ENCODE data around the gene SRC. TPM values are rescaled to one million over a fixed set of nuclear protein-coding genes. Genes with fewer than 3 reads are reported as not detected.

SRC gene
- total RNA-seq, 1 experiment from 2014 or later = 23.3 TPM

DNA sequence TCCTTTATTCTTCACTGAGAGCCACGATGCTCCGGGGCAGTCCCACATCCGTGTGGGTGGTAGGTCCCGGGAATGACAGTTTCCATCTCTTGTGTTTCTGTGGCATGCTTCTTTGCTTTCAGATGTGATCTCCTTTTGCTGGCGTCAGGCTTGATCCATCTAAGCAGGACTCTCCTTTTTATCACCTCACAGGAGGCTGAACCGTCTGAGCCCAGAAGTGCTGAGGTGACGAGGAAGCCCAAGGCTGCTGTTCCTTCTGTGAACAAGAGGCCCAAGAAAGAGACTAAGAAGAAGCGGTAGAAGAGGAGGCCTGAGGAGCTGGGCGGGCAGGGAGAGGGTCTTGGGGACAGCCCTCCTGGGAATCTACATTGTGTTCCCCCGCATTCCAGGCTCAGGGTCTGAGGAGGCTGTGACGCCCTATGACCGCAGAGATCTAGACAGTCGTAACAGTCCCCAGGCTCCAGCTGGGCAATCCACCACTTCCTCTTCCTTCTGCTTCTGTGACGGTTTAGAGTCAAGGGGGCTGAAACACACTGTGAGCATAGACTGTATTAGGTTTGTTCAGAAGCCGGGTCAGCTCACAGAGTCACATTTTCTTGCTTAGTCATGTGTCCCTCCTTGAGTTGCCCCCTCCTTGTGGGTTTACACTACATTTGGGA, 29.7 kb upstream of the SRC start:
- POLR2A ChIA-PET (ENCODE audit: low non-redundant PET) = no interaction called here
- H3K36me3 ChIP-seq (ENCODE audit: insufficient read depth, low read length, poor library complexity, severe bottlenecking) = peaks cover 3% of the 10 kb centered on the region

DNA sequence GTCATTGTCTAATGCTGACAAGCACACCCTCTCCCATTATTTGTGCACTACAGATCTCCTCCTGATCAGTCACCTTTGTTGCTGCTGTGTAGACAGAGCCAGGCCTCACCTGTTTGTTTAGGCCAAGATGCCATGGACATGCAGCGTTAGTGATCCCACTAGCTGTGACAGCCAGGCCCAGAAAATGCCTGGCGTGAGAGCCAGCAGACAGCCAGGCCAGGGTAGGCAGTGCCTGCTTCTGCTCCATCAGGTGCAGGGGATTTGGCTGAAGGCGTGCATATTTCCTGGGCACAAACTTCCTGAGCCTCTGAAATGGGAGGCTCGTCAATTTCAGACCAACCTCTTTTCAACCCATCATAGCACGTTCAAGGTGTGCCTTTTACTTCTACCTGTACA, 29.2 kb upstream of the SRC start:
- Histone ChIP-seq H3K4me3 (ENCODE audit: low read depth, low read length, poor library complexity, severe bottlenecking) (no peak overlapping the region), H3K4me1 (ENCODE audit: insufficient read depth, low read length, poor library complexity, severe bottlenecking) (no peaks in the 10 kb centered on the region), H3K36me3 (ENCODE audit: insufficient read depth, low read length, poor library complexity, severe bottlenecking) (peaks cover 3% of the 10 kb centered on the region), H3K27me3 (replicated peaks; ENCODE audit: insufficient read depth, low read depth, low read length, poor library complexity) (no peaks in the 10 kb centered on the region), H3K9me3 (ENCODE audit: low read depth, low read length, poor library complexity, severe bottlenecking) (no peaks in the 10 kb centered on the region), H3K27ac (ENCODE audit: low read depth, low read length, poor library complexity, severe bottlenecking) (no peak overlapping the region)
- ChIA-PET CTCF (no interaction called here), POLR2A (ENCODE audit: low non-redundant PET) (no interaction called here)
- BruUV-seq (replicated peaks) = TSS peak; percentile 77
- no peak for DNase-seq (ENCODE audit: low spot score)
- intact Hi-C loops (cut with micrococcal nuclease; ENCODE audit: unreplicated experiment) = no loop called here
- TF ChIP-seq EZH2 (IDR thresholded peaks at IDR 0.05; ENCODE audit: borderline replicate concordance, low read depth, low read length, poor library complexity, severe bottlenecking) = no peak
- TF ChIP-seq, protein P1, sequence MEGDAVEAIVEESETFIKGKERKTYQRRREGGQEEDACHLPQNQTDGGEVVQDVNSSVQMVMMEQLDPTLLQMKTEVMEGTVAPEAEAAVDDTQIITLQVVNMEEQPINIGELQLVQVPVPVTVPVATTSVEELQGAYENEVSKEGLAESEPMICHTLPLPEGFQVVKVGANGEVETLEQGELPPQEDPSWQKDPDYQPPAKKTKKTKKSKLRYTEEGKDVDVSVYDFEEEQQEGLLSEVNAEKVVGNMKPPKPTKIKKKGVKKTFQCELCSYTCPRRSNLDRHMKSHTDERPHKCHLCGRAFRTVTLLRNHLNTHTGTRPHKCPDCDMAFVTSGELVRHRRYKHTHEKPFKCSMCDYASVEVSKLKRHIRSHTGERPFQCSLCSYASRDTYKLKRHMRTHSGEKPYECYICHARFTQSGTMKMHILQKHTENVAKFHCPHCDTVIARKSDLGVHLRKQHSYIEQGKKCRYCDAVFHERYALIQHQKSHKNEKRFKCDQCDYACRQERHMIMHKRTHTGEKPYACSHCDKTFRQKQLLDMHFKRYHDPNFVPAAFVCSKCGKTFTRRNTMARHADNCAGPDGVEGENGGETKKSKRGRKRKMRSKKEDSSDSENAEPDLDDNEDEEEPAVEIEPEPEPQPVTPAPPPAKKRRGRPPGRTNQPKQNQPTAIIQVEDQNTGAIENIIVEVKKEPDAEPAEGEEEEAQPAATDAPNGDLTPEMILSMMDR (conservative IDR thresholded peaks at IDR 0.05; ENCODE audit: low read depth, low read length) = no peak

More for the DNA sequence above, 29.7 kb upstream of the SRC start:
- Histone ChIP-seq H3K27ac (ENCODE audit: low read depth, low read length, poor library complexity, severe bottlenecking) (no peak overlapping the region), H3K27me3 (replicated peaks; ENCODE audit: insufficient read depth, low read depth, low read length, poor library complexity) (no peaks in the 10 kb centered on the region), H3K4me3 (ENCODE audit: low read depth, low read length, poor library complexity, severe bottlenecking) (no peak overlapping the region), H3K9me3 (ENCODE audit: low read depth, low read length, poor library complexity, severe bottlenecking) (no peaks in the 10 kb centered on the region), H3K4me1 (ENCODE audit: insufficient read depth, low read length, poor library complexity, severe bottlenecking) (no peaks in the 10 kb centered on the region)
- no peak for TF ChIP-seq EZH2 (IDR thresholded peaks at IDR 0.05; ENCODE audit: borderline replicate concordance, low read depth, low read length, poor library complexity, severe bottlenecking)
- TF ChIP-seq, protein P1 (conservative IDR thresholded peaks at IDR 0.05; ENCODE audit: low read depth, low read length) = no peak
- DNase-seq (ENCODE audit: low spot score) = no peak
- intact Hi-C loops (cut with micrococcal nuclease; ENCODE audit: unreplicated experiment) = no loop called here
- no TSS peak for BruUV-seq (replicated peaks)
- CTCF ChIA-PET = no interaction called here

GRCh38 chr20:37317316-37317715, 28.6 kb upstream of the SRC start:
- CTCF ChIA-PET = interaction anchor here (0.5 kb wide), 1 partner anchor 243 kb away, joined by 3 read pairs; no protein-coding TSS in a partner anchor
- Histone ChIP-seq H3K9me3 (ENCODE audit: low read depth, low read length, poor library complexity, severe bottlenecking) (no peaks in the 10 kb centered on the region), H3K27me3 (replicated peaks; ENCODE audit: insufficient read depth, low read depth, low read length, poor library complexity) (no peaks in the 10 kb centered on the region), H3K4me1 (ENCODE audit: insufficient read depth, low read length, poor library complexity, severe bottlenecking) (no peaks in the 10 kb centered on the region), H3K36me3 (ENCODE audit: insufficient read depth, low read length, poor library complexity, severe bottlenecking) (peaks cover 3% of the 10 kb centered on the region), H3K27ac (ENCODE audit: low read depth, low read length, poor library complexity, severe bottlenecking) (no peak overlapping the region), H3K4me3 (ENCODE audit: low read depth, low read length, poor library complexity, severe bottlenecking) (no peak overlapping the region)
- no peak for TF ChIP-seq EZH2 (IDR thresholded peaks at IDR 0.05; ENCODE audit: borderline replicate concordance, low read depth, low read length, poor library complexity, severe bottlenecking)
- TF ChIP-seq, protein P1 (conservative IDR thresholded peaks at IDR 0.05; ENCODE audit: low read depth, low read length) = no peak
- DNase-seq (ENCODE audit: low spot score) = no peak
- no TSS peak for BruUV-seq (replicated peaks)
- intact Hi-C loops (cut with micrococcal nuclease; ENCODE audit: unreplicated experiment) = no loop called here
- POLR2A ChIA-PET (ENCODE audit: low non-redundant PET) = no interaction called here

Data from A673 (cell line).